ENCODE results near the gene WDR89. TPM values are rescaled to one million over a fixed set of nuclear protein-coding genes. Genes with fewer than 3 reads are reported as not detected.

WDR89 gene
- total and polyA plus RNA-seq, 4 donors: 3.3 to 9.2 (median 5.5) TPM

- H3K4me3 ChIP-seq (ENCODE audit: low read depth in 1 of 3, low read length in 3 of 3): no peak overlapping the region
- H3K4me1 ChIP-seq (ENCODE audit: control insufficient read depth in 4 of 4, insufficient read depth in 4 of 4, low read length in 3 of 4): no peaks in the 10 kb centered on the region
- 80% methylated on average over 3 of the region's 3 CpGs for WGBS
- no peak for TF ChIP-seq FOXA1 (IDR thresholded peaks at IDR 0.05)
- H3K27ac ChIP-seq (ENCODE audit: low read depth in 1 of 2, low read length in 2 of 2): no peak overlapping the region
- H3K9ac ChIP-seq (ENCODE audit: low read depth in 1 of 2, low read length in 2 of 2): no peak overlapping the region
- no peak for DNase-seq (ENCODE audit: low spot score)
- no peaks in the 10 kb centered on the region for H3K27me3 ChIP-seq (ENCODE audit: control insufficient read depth in 4 of 4, insufficient read depth in 4 of 4, low read length in 3 of 4)
- H3K9me3 ChIP-seq (ENCODE audit: control insufficient read depth in 4 of 4, low read length in 3 of 4): no peaks in the 10 kb centered on the region
- no peaks in the 10 kb centered on the region for H3K36me3 ChIP-seq (ENCODE audit: control insufficient read depth in 4 of 4, insufficient read depth in 3 of 4, low read depth in 1 of 4, low read length in 3 of 4)
Observed at GRCh38 chr14:63565448-63565847, 76.2 kb downstream of the WDR89 start.

GRCh38 chr14:63564318-63564717 is 77.4 kb downstream of the WDR89 start:
- Histone ChIP-seq H3K4me1 (ENCODE audit: control insufficient read depth in 4 of 4, insufficient read depth in 4 of 4, low read length in 3 of 4) (no peaks in the 10 kb centered on the region), H3K4me3 (ENCODE audit: low read depth in 1 of 3, low read length in 3 of 3) (no peak overlapping the region), H3K27ac (ENCODE audit: low read depth in 1 of 2, low read length in 2 of 2) (no peak overlapping the region), H3K9ac (ENCODE audit: low read depth in 1 of 2, low read length in 2 of 2) (no peak overlapping the region), H3K27me3 (ENCODE audit: control insufficient read depth in 4 of 4, insufficient read depth in 4 of 4, low read length in 3 of 4) (no peaks in the 10 kb centered on the region), H3K36me3 (ENCODE audit: control insufficient read depth in 4 of 4, insufficient read depth in 3 of 4, low read depth in 1 of 4, low read length in 3 of 4) (no peaks in the 10 kb centered on the region), H3K9me3 (ENCODE audit: control insufficient read depth in 4 of 4, low read length in 3 of 4) (no peaks in the 10 kb centered on the region)
- TF ChIP-seq EGR1 (IDR thresholded peaks at IDR 0.05; ENCODE audit: low read depth in 2 of 2) (no peak), ZBTB33 (IDR thresholded peaks at IDR 0.05) (no peak), SP1 (IDR thresholded peaks at IDR 0.05) (no peak), FOXA2 (IDR thresholded peaks at IDR 0.05) (no peak), CTCF (IDR thresholded peaks at IDR 0.05; ENCODE audit: low read depth, low read length, missing input control) (no peak)
- WGBS: 54% methylated on average over 1 of the region's 1 CpG
- DNase-seq (ENCODE audit: low spot score): no peak

GRCh38 chr14:63563370-63564026 is 78.2 kb downstream of the WDR89 start:
- no peak for DNase-seq (ENCODE audit: low spot score)
- 81% methylated on average over 7 of the region's 7 CpGs for WGBS
- Histone ChIP-seq H3K4me1 (ENCODE audit: control insufficient read depth in 4 of 4, insufficient read depth in 4 of 4, low read length in 3 of 4) (no peaks in the 10 kb centered on the region), H3K27me3 (ENCODE audit: control insufficient read depth in 4 of 4, insufficient read depth in 4 of 4, low read length in 3 of 4) (no peaks in the 10 kb centered on the region), H3K27ac (ENCODE audit: low read depth in 1 of 2, low read length in 2 of 2) (no peak overlapping the region), H3K36me3 (ENCODE audit: control insufficient read depth in 4 of 4, insufficient read depth in 3 of 4, low read depth in 1 of 4, low read length in 3 of 4) (no peaks in the 10 kb centered on the region), H3K9ac (ENCODE audit: low read depth in 1 of 2, low read length in 2 of 2) (no peak overlapping the region), H3K4me3 (ENCODE audit: low read depth in 1 of 3, low read length in 3 of 3) (no peak overlapping the region), H3K9me3 (ENCODE audit: control insufficient read depth in 4 of 4, low read length in 3 of 4) (no peaks in the 10 kb centered on the region)
- no peak for TF ChIP-seq SP1 (IDR thresholded peaks at IDR 0.05)
- no peak for TF ChIP-seq EGR1 (IDR thresholded peaks at IDR 0.05; ENCODE audit: low read depth in 2 of 2)
- TF ChIP-seq TAF1 (conservative IDR thresholded peaks at IDR 0.05): no peak
- TF ChIP-seq ZBTB33 (IDR thresholded peaks at IDR 0.05): no peak
- TF ChIP-seq GABPA (IDR thresholded peaks at IDR 0.05 in 1 of 2, conservative IDR thresholded peaks at IDR 0.05 in 1 of 2): no peak
- no peak for TF ChIP-seq HNF4A (conservative IDR thresholded peaks at IDR 0.05)
- no peak for TF ChIP-seq RXRA (IDR thresholded peaks at IDR 0.05)
- no peak for TF ChIP-seq HNF4G (IDR thresholded peaks at IDR 0.05)
- TF ChIP-seq JUND (IDR thresholded peaks at IDR 0.05): no peak
- no peak for TF ChIP-seq FOXA2 (IDR thresholded peaks at IDR 0.05)
- TF ChIP-seq REST (IDR thresholded peaks at IDR 0.05): no peak
- no peak for TF ChIP-seq MAX (IDR thresholded peaks at IDR 0.05)
- no peak for TF ChIP-seq YY1 (IDR thresholded peaks at IDR 0.05)
- no peak for TF ChIP-seq FOXA1 (IDR thresholded peaks at IDR 0.05)

All from liver (tissue), 9 donors.